Measurements from ENCODE around the gene NCKAP5L. TPM values are rescaled to one million over a fixed set of nuclear protein-coding genes. Genes with fewer than 3 reads are reported as not detected.
"Not testable (repeated sequence)": the region's sequence is repeated elsewhere in the genome, so short reads cannot be mapped to it uniquely, and the experiment has no call there.

Gene NCKAP5L
- total RNA-seq, 1 donor from 2014 or later = 33.4 TPM

DNA sequence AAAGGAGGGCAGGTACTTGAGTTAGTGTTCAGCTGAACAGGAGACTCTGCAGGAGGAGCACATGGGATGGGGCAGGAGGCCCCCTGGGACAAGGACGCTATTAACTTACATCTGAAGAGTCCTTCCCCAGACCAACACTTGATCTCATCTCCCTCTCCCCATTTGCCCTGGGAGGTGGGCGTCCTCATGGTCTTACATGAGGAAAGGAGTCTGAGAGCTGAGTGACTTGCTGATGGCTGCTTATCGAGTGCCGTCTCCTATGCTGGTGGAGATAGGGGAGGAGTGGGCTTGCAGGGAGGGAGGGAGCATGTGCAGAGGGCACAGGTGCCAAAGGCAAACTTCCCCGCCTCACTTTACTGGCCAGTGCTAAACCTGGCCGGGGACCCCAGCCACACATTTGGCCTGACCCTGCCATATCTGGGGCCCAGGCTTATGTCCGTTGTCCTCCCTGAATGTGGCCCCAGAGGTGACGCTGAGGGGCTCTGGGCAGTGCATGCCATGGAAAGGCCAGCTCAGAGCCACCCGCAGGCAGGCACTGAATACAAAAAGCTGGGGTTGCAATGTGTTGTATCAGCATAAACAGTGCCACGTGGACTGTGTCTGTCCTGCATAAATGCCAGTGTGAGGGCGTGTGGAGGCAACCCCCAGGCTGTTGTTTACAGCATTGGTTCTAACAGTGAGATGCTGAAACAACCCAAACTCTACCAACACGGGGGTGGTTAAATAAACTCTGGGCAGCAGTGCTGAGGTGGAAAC is 46.1 kb upstream of the NCKAP5L start:
- H3K27ac ChIP-seq = no peak overlapping the region
- no peak overlapping the region for H3K4me3 ChIP-seq
- TF ChIP-seq, protein P1, sequence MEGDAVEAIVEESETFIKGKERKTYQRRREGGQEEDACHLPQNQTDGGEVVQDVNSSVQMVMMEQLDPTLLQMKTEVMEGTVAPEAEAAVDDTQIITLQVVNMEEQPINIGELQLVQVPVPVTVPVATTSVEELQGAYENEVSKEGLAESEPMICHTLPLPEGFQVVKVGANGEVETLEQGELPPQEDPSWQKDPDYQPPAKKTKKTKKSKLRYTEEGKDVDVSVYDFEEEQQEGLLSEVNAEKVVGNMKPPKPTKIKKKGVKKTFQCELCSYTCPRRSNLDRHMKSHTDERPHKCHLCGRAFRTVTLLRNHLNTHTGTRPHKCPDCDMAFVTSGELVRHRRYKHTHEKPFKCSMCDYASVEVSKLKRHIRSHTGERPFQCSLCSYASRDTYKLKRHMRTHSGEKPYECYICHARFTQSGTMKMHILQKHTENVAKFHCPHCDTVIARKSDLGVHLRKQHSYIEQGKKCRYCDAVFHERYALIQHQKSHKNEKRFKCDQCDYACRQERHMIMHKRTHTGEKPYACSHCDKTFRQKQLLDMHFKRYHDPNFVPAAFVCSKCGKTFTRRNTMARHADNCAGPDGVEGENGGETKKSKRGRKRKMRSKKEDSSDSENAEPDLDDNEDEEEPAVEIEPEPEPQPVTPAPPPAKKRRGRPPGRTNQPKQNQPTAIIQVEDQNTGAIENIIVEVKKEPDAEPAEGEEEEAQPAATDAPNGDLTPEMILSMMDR (IDR thresholded peaks at IDR 0.05) = no peak
- no peaks in the 10 kb centered on the region for H3K27me3 ChIP-seq
- intact Hi-C loops (cut with DNase I) = no loop called here
- H3K4me1 ChIP-seq = peaks cover 0 to 3% of the 10 kb centered on the region in 2 donors
- H3K36me3 ChIP-seq = no peaks in the 10 kb centered on the region
- no peaks in the 10 kb centered on the region for H3K9me3 ChIP-seq
- peak in 1 of 2 donors; percentile 28 for DNase-seq (ENCODE audit: low spot score in 2 of 2)

DNA sequence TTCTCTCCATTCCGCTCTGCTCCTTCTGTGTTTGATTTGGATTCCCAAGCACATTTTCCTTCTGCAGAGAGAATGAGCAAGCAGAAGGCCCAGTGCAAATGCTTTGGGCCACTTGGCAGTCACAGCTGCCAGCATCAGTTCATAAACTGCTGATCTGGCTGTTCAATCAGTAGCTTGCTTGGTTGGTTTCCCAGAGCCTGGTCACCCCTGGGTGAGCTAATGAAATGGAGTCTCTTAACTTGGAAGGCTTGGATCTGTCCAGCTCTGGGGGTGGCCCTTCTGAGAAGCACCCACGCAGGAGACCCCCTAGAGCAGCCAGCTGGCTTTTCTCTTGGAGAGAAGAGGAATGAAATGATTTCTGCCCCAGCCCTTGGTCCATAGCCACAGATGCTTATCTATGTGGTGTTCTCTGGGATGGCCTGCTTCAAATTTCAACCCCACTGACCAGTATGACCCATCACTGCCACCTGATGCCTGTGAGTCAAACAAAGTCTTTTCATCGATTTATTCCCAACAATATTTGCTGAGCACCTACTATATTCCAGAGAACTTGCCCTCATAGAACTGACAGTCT is 45.2 kb upstream of the NCKAP5L start:
- H3K36me3 ChIP-seq = no peaks in the 10 kb centered on the region
- no peak overlapping the region for H3K27ac ChIP-seq
- H3K4me1 ChIP-seq = peaks cover 0 to 9% of the 10 kb centered on the region in 2 donors
- no peak overlapping the region for H3K4me3 ChIP-seq
- peak in 1 of 2 donors; percentile 64 for DNase-seq (ENCODE audit: low spot score in 2 of 2)
- no peaks in the 10 kb centered on the region for H3K9me3 ChIP-seq
- H3K27me3 ChIP-seq = no peaks in the 10 kb centered on the region
- intact Hi-C loops (cut with DNase I) = no loop called here
- TF ChIP-seq, protein P1 (IDR thresholded peaks at IDR 0.05) = no peak

DNA sequence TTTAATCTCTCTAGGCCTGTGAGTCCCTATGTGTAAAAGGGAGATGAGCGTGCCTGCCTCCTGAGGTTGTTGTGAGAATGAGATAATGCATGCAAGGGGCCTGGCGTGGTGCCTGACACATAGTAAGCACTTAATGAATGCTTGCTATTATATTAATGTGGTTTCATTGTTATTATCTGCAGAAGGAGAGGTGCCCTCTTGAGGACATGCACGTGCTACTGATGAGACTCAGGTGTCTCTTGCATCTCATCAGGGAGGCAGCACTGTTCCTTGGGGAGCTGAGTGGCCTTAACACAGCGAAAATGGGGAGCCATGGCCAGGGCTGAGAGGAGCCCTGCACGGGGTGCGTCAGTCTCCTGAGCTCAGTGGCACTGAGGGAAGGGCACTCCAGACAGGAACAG is 44.6 kb upstream of the NCKAP5L start:
- no peaks in the 10 kb centered on the region for H3K27me3 ChIP-seq
- intact Hi-C loops (cut with DNase I) = no loop called here
- H3K4me3 ChIP-seq = no peak overlapping the region
- H3K4me1 ChIP-seq = peaks cover 0 to 9% of the 10 kb centered on the region in 2 donors
- TF ChIP-seq, protein P1 (IDR thresholded peaks at IDR 0.05) = no peak
- no peak overlapping the region for H3K27ac ChIP-seq
- H3K36me3 ChIP-seq = no peaks in the 10 kb centered on the region
- H3K9me3 ChIP-seq = no peaks in the 10 kb centered on the region
- DNase-seq (ENCODE audit: low spot score in 2 of 2) = peak in 1 of 2 donors; percentile 44

DNA sequence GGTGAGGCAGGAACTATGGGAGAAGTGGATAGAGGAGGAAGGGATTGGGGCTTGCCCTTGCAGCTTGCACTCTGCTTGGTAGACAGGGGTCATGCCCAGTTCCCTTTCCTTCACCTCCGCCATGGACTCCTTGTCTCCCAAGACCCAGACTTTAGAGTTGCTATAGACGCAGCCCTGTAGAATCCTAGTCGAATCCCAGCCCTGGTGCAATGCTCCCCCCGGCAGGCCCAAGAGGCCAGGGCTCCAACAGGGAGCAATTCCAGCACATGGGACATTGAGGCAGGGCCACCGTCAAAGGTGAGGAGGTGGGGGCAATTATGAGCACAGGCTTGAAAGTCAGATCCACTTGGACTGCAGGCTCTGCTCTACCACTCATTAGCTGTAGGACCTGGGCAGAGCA is 44.2 kb upstream of the NCKAP5L start:
- intact Hi-C loops (cut with DNase I) = no loop called here
- TF ChIP-seq, protein P1 (IDR thresholded peaks at IDR 0.05) = no peak
- no peaks in the 10 kb centered on the region for H3K36me3 ChIP-seq
- DNase-seq (ENCODE audit: low spot score in 2 of 2) = peak in 1 of 2 donors; percentile 47
- H3K27me3 ChIP-seq = no peaks in the 10 kb centered on the region
- H3K4me3 ChIP-seq = no peak overlapping the region
- H3K27ac ChIP-seq = no peak overlapping the region
- H3K4me1 ChIP-seq = peaks cover 0 to 9% of the 10 kb centered on the region in 2 donors
- no peaks in the 10 kb centered on the region for H3K9me3 ChIP-seq

DNA sequence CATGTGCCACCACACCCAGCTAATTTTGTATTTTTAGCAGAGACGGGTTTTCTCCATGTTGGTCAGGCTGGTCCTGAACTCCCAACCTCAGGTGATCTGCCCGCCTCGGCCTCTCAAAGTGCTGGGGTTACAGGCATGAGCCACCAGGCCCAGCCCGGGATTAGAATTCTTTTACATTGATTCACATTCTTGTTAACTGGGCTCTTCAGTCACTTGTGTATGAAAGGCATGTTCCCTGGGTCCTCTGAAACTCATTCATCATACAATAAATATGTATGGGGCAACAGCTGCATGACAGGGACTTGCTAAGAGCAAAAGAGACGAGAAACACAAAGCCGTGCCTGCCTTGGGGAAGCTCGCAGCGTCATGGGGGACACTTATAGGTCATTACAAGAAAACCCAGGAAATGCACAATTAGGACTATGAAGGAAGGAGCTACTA is 43.6 kb upstream of the NCKAP5L start:
- H3K36me3 ChIP-seq; intact Hi-C loops (cut with DNase I); H3K4me3 ChIP-seq; H3K9me3 ChIP-seq; H3K4me1 ChIP-seq; H3K27me3 ChIP-seq; H3K27ac ChIP-seq: not testable (repeated sequence)
- DNase-seq (ENCODE audit: low spot score in 2 of 2) = peak in 1 of 2 donors; percentile 37

DNA sequence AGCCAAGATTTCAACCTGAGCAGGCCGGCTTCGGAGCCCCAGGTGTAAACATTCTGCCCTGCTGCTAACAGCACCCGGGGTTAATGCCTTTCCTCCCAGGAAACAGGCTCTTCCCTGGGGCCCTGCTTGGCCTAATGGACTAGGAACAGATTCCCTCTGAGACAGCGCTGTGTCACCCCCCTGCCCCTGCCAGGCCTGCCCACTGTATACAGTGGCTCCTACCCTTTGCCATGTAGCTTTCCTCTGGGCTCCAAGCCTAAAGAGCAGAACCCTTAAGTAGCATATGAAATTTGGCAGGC is 43.0 kb upstream of the NCKAP5L start:
- DNase-seq (ENCODE audit: low spot score in 2 of 2) = peak in 1 of 2 donors; percentile 34
- H3K27me3 ChIP-seq = no peaks in the 10 kb centered on the region
- TF ChIP-seq, protein P1 (IDR thresholded peaks at IDR 0.05) = no peak
- H3K36me3 ChIP-seq = no peaks in the 10 kb centered on the region
- peaks cover 0 to 9% of the 10 kb centered on the region in 2 donors for H3K4me1 ChIP-seq
- H3K9me3 ChIP-seq = no peaks in the 10 kb centered on the region
- H3K4me3 ChIP-seq = no peak overlapping the region
- H3K27ac ChIP-seq = no peak overlapping the region
- intact Hi-C loops (cut with DNase I) = no loop called here
